ENCODE measurements around the gene SDF4.
"Not testable (repeated sequence)": the region's sequence is repeated elsewhere in the genome, so short reads cannot be mapped to it uniquely, and the experiment has no call there.

SDF4 gene

GRCh38 chr1:1177452-1178206 lies 54.2 kb downstream of the SDF4 start:
- Histone ChIP-seq H2AFZ (ENCODE audit: low read depth, low read length, severe bottlenecking) (no peak overlapping the region), H3K27me3 (ENCODE audit: low read length) (no peaks in the 10 kb centered on the region), H4K20me1 (ENCODE audit: low read depth, low read length) (no peaks in the 10 kb centered on the region), H3K9ac (ENCODE audit: low read length) (no peak overlapping the region), H3K36me3 (ENCODE audit: low read length) (no peaks in the 10 kb centered on the region), H3K27ac (ENCODE audit: low read depth, low read length) (no peak overlapping the region), H3K79me2 (ENCODE audit: insufficient read depth, low read length) (no peaks in the 10 kb centered on the region), H3F3A (ENCODE audit: insufficient read depth) (peaks cover 2% of the 10 kb centered on the region; the same call in 1 of the 2 replicates), H3K9me3 (ENCODE audit: insufficient read depth, low read length) (0 out of 2 replicates have a peak, but pooled peaks cover 3% of the 10 kb centered on the region), H3K9me2 (replicated peaks; ENCODE audit: insufficient read depth, low read length) (no peaks in the 10 kb centered on the region), H3K4me2 (ENCODE audit: low read depth, low read length, poor library complexity, severe bottlenecking) (no peak overlapping the region), H3K4me3 (ENCODE audit: insufficient read depth, low read length, poor library complexity, severe bottlenecking) (no peak overlapping the region)
- TF ChIP-seq CTCF (IDR thresholded peaks at IDR 0.05; ENCODE audit: insufficient read depth, low read length, poor library complexity, severe bottlenecking) (no peak), EZH2phosphoT487 (conservative IDR thresholded peaks at IDR 0.05; ENCODE audit: low read length) (no peak)

GRCh38 chr1:1176931-1177330 lies 54.9 kb downstream of the SDF4 start:
- Histone ChIP-seq H3K4me3 (ENCODE audit: insufficient read depth, low read length, poor library complexity, severe bottlenecking) (no peak overlapping the region), H3K4me2 (ENCODE audit: low read depth, low read length, poor library complexity, severe bottlenecking) (no peak overlapping the region), H3F3A (ENCODE audit: insufficient read depth) (peaks cover 2% of the 10 kb centered on the region; the same call in 1 of the 2 replicates), H3K27me3 (ENCODE audit: low read length) (no peaks in the 10 kb centered on the region), H3K9me3 (ENCODE audit: insufficient read depth, low read length) (0 out of 2 replicates have a peak, but pooled peaks cover 3% of the 10 kb centered on the region), H3K36me3 (ENCODE audit: low read length) (no peaks in the 10 kb centered on the region), H4K20me1 (ENCODE audit: low read depth, low read length) (no peaks in the 10 kb centered on the region), H3K79me2 (ENCODE audit: insufficient read depth, low read length) (no peaks in the 10 kb centered on the region), H3K9ac (ENCODE audit: low read length) (no peak overlapping the region), H2AFZ (ENCODE audit: low read depth, low read length, severe bottlenecking) (no peak overlapping the region), H3K9me2 (replicated peaks; ENCODE audit: insufficient read depth, low read length) (no peaks in the 10 kb centered on the region), H3K27ac (ENCODE audit: low read depth, low read length) (no peak overlapping the region)
- TF ChIP-seq CTCF (IDR thresholded peaks at IDR 0.05; ENCODE audit: insufficient read depth, low read length, poor library complexity, severe bottlenecking): no peak
- TF ChIP-seq EZH2phosphoT487 (conservative IDR thresholded peaks at IDR 0.05; ENCODE audit: low read length): no peak

GRCh38 chr1:1176063-1176761 lies 55.6 kb downstream of the SDF4 start:
- H3K4me2 ChIP-seq (ENCODE audit: low read depth, low read length, poor library complexity, severe bottlenecking): not testable (repeated sequence)

More at GRCh38 chr1:1176063-1176761, 55.6 kb downstream of the SDF4 start:
- not testable (repeated sequence) for H3K9me2 ChIP-seq (replicated peaks; ENCODE audit: insufficient read depth, low read length); H3K27me3 ChIP-seq (ENCODE audit: low read length); H3F3A ChIP-seq (ENCODE audit: insufficient read depth); H3K27ac ChIP-seq (ENCODE audit: low read depth, low read length); H3K79me2 ChIP-seq (ENCODE audit: insufficient read depth, low read length); H3K9me3 ChIP-seq (ENCODE audit: insufficient read depth, low read length); H3K36me3 ChIP-seq (ENCODE audit: low read length); H4K20me1 ChIP-seq (ENCODE audit: low read depth, low read length); H3K9ac ChIP-seq (ENCODE audit: low read length); H3K4me3 ChIP-seq (ENCODE audit: insufficient read depth, low read length, poor library complexity, severe bottlenecking); H2AFZ ChIP-seq (ENCODE audit: low read depth, low read length, severe bottlenecking)

Data from SU-DHL-6 (cell line).